Measurements from ENCODE around the gene GALNTL6. TPM values are rescaled to one million over a fixed set of nuclear protein-coding genes. Genes with fewer than 3 reads are reported as not detected.

GALNTL6 gene
- total RNA-seq, 2 donors from 2014 or later: 0.71 TPM; not detected in 1

GRCh38 chr4:172547724-172548123, 734.5 kb downstream of the GALNTL6 start:
- Histone ChIP-seq H3K36me3 (ENCODE audit: control insufficient read depth, insufficient read depth, low read length) (no peaks in the 10 kb centered on the region), H3K9ac (ENCODE audit: extremely low read depth, low read length, poor library complexity, severe bottlenecking) (no peak overlapping the region), H3K27ac (ENCODE audit: low read depth, low read length) (no peak overlapping the region), H3K4me1 (ENCODE audit: control insufficient read depth, insufficient read depth, low read length) (no peaks in the 10 kb centered on the region), H3K4me3 (ENCODE audit: low read length) (no peak overlapping the region), H3K9me3 (ENCODE audit: control insufficient read depth, low read length) (no peaks in the 10 kb centered on the region), H3K27me3 (ENCODE audit: control insufficient read depth, insufficient read depth, low read length, poor library complexity, severe bottlenecking) (no peaks in the 10 kb centered on the region)
- Mint-ChIP-seq H3K4me1 (peaks cover 3% of the 10 kb centered on the region), H3K9me3 (no peaks in the 10 kb centered on the region), H3K36me3 (ENCODE audit: low read depth) (no peaks in the 10 kb centered on the region), H3K4me3 (no peak overlapping the region), H3K27me3 (ENCODE audit: insufficient read depth) (no peaks in the 10 kb centered on the region), H3K27ac (no peak overlapping the region)
- 80 to 93% methylated on average over 2 to 3 of the region's 3 CpGs for WGBS, 2 experiments (ENCODE audit: insufficient coverage in 1 of 2, insufficient read length in 1 of 2)
- no peak for DNase-seq
- no peak for TF ChIP-seq CTCF (conservative IDR thresholded peaks at IDR 0.05)

- Mint-ChIP-seq H3K4me1 (peaks cover 3% of the 10 kb centered on the region), H3K9me3 (no peaks in the 10 kb centered on the region), H3K27me3 (ENCODE audit: insufficient read depth) (no peaks in the 10 kb centered on the region), H3K36me3 (ENCODE audit: low read depth) (no peaks in the 10 kb centered on the region), H3K27ac (no peak overlapping the region), H3K4me3 (no peak overlapping the region)
- H3K4me3 ChIP-seq (ENCODE audit: low read length): no peak overlapping the region
- WGBS, 2 experiments (ENCODE audit: insufficient coverage in 1 of 2, insufficient read length in 1 of 2): 100% methylated on average over 1 of the region's 1 CpG
- no peak for DNase-seq
- H3K27ac ChIP-seq (ENCODE audit: low read depth, low read length): no peak overlapping the region
- H3K9ac ChIP-seq (ENCODE audit: extremely low read depth, low read length, poor library complexity, severe bottlenecking): no peak overlapping the region
- no peaks in the 10 kb centered on the region for H3K4me1 ChIP-seq (ENCODE audit: control insufficient read depth, insufficient read depth, low read length)
- TF ChIP-seq CTCF (conservative IDR thresholded peaks at IDR 0.05): no peak
- no peaks in the 10 kb centered on the region for H3K9me3 ChIP-seq (ENCODE audit: control insufficient read depth, low read length)
- H3K27me3 ChIP-seq (ENCODE audit: control insufficient read depth, insufficient read depth, low read length, poor library complexity, severe bottlenecking): no peaks in the 10 kb centered on the region
- no peaks in the 10 kb centered on the region for H3K36me3 ChIP-seq (ENCODE audit: control insufficient read depth, insufficient read depth, low read length)
These were observed 740.0 kb downstream of the GALNTL6 start for GRCh38 chr4:172553216-172553615.

GRCh38 chr4:172554588-172554987, 741.4 kb downstream of the GALNTL6 start:
- no peak for DNase-seq
- H3K27ac Mint-ChIP-seq: no peak overlapping the region
- H3K27me3 Mint-ChIP-seq (ENCODE audit: insufficient read depth): no peaks in the 10 kb centered on the region
- H3K27me3 ChIP-seq (ENCODE audit: control insufficient read depth, insufficient read depth, low read length, poor library complexity, severe bottlenecking): no peaks in the 10 kb centered on the region
- no peak overlapping the region for H3K27ac ChIP-seq (ENCODE audit: low read depth, low read length)
- no peaks in the 10 kb centered on the region for H3K36me3 Mint-ChIP-seq (ENCODE audit: low read depth)
- no peaks in the 10 kb centered on the region for H3K4me1 ChIP-seq (ENCODE audit: control insufficient read depth, insufficient read depth, low read length)
- H3K4me3 ChIP-seq (ENCODE audit: low read length): no peak overlapping the region
- TF ChIP-seq CTCF (conservative IDR thresholded peaks at IDR 0.05): no peak
- H3K9me3 ChIP-seq (ENCODE audit: control insufficient read depth, low read length): no peaks in the 10 kb centered on the region
- H3K9me3 Mint-ChIP-seq: no peaks in the 10 kb centered on the region
- H3K9ac ChIP-seq (ENCODE audit: extremely low read depth, low read length, poor library complexity, severe bottlenecking): no peak overlapping the region
- H3K36me3 ChIP-seq (ENCODE audit: control insufficient read depth, insufficient read depth, low read length): no peaks in the 10 kb centered on the region
- 97 to 100% methylated on average over 2 to 4 of the region's 4 CpGs for WGBS, 2 experiments (ENCODE audit: insufficient coverage in 1 of 2, insufficient read length in 1 of 2)
- no peaks in the 10 kb centered on the region for H3K4me1 Mint-ChIP-seq
- no peak overlapping the region for H3K4me3 Mint-ChIP-seq

All from endodermal cell (in vitro differentiated cells).